GM23338 (cell line): ENCODE results near the gene SLC29A1. TPM values are rescaled to one million over a fixed set of nuclear protein-coding genes. Genes with fewer than 3 reads are reported as not detected.
"Not testable (repeated sequence)": the region's sequence is repeated elsewhere in the genome, so short reads cannot be mapped to it uniquely, and the experiment has no call there.

Experiments
- ATAC-seq: fragments of 200-7000 bp; cut with Tn5 transposase; 3 replicates; pipeline ENCODE4 v1.9.1; 2020
- DNase-seq: peaks from one replicate; pipeline ENCODE4 v3.0.0-alpha.2; 2015; ENCODE audit warnings: low spot score
- H2AFZ ChIP-seq: fragments of 200-600 bp; sonication (generic); 2 replicates; pipeline ENCODE4 v1.8.0; 2016; ENCODE audit warnings: antibody characterized with exemption, mild to moderate bottlenecking, moderate library complexity
- H3F3A ChIP-seq: fragments of 200-600 bp; sonication (generic); replicated peaks from 2 replicates; pipeline ENCODE4 v1.8.0; 2017; ENCODE audit warnings: antibody characterized with exemption, mixed run types, low read depth
- H3K27ac ChIP-seq: fragments of 200-600 bp; sonication (generic); 2 replicates; pipeline ENCODE4 v1.6.1; 2016; ENCODE audit warnings: low read depth
- H3K27me3 ChIP-seq: fragments of 200-600 bp; sonication (generic); 2 replicates; pipeline ENCODE4 v1.8.0; 2016; ENCODE audit warnings: mild to moderate bottlenecking, mixed run types, moderate library complexity; ENCODE audit not compliant: insufficient read depth
- H3K36me3 ChIP-seq: fragments of 200-600 bp; sonication (generic); 2 replicates; pipeline ENCODE4 v1.8.0; 2016; ENCODE audit warnings: mild to moderate bottlenecking; ENCODE audit not compliant: insufficient read depth
- H3K4me1 ChIP-seq: fragments of 200-600 bp; sonication (generic); 2 replicates; pipeline ENCODE4 v1.8.0; 2016; ENCODE audit warnings: mild to moderate bottlenecking, moderate library complexity; ENCODE audit not compliant: insufficient read depth
- H3K4me2 ChIP-seq: fragments of 200-600 bp; sonication (generic); 2 replicates; pipeline ENCODE4 v1.7.1; 2017; ENCODE audit warnings: mixed run types
- H3K4me3 ChIP-seq: fragments of 200-600 bp; sonication (generic); 2 replicates; pipeline ENCODE4 v1.6.1; 2016; ENCODE audit warnings: mixed run types
- H3K79me2 ChIP-seq: fragments of 200-600 bp; sonication (generic); replicated peaks from 2 replicates; pipeline ENCODE4 v1.8.0; 2017; ENCODE audit warnings: mild to moderate bottlenecking; ENCODE audit not compliant: insufficient read depth
- H3K9me2 ChIP-seq: fragments of 200-600 bp; sonication (generic); 2 replicates; pipeline ENCODE4 v1.8.0; 2017; ENCODE audit not compliant: insufficient read depth
- H4K20me1 ChIP-seq: fragments of 200-600 bp; sonication (generic); replicated peaks from 2 replicates; pipeline ENCODE4 v1.8.0; 2017; ENCODE audit warnings: mild to moderate bottlenecking; ENCODE audit not compliant: insufficient read depth
- H3K27ac Mint-ChIP-seq: 2 replicates; pipeline ENCODE4 v1.8.0; 2020; ENCODE audit warnings: inconsistent platforms, mild to moderate bottlenecking, moderate library complexity, mixed read lengths
- H3K27me3 Mint-ChIP-seq: 3 replicates; pipeline ENCODE4 v1.8.0; 2022; ENCODE audit warnings: low read depth, mild to moderate bottlenecking, moderate library complexity, mixed read lengths, inconsistent platforms; ENCODE audit not compliant: insufficient read depth, poor library complexity
- H3K36me3 Mint-ChIP-seq: 3 replicates; pipeline ENCODE4 v1.8.0; 2021; ENCODE audit warnings: low read depth, mild to moderate bottlenecking, inconsistent platforms, moderate library complexity, mixed read lengths
- H3K4me1 Mint-ChIP-seq: 3 replicates; pipeline ENCODE4 v1.8.0; 2020; ENCODE audit warnings: mild to moderate bottlenecking, inconsistent platforms, mixed read lengths
- H3K4me3 Mint-ChIP-seq: 3 replicates; pipeline ENCODE4 v1.8.0; 2021; ENCODE audit warnings: moderate library complexity, mild to moderate bottlenecking, inconsistent platforms, mixed read lengths
- H3K9me3 Mint-ChIP-seq: 3 replicates; pipeline ENCODE4 v1.8.0; 2020; ENCODE audit warnings: moderate library complexity, mild to moderate bottlenecking, inconsistent platforms, mixed read lengths
- CREB1 ChIP-seq: fragments of 250-450 bp; sonication (Bioruptor Pico); IDR thresholded peaks from 2 replicates; pipeline ENCODE4 v1.5.0; 2020; ENCODE audit warnings: low read depth, mild to moderate bottlenecking, moderate library complexity
- CTCF ChIP-seq, 2 experiments: fragments of 200-600 bp in 1 of 2; sonication (generic) in 1 of 2; conservative IDR thresholded peaks; 2 replicates each; pipeline versions ENCODE4 v1.5.1 to v1.6.1; 2016 to 2017; ENCODE audit warnings: antibody characterized with exemption in 2 of 2, low read depth in 2 of 2, mild to moderate bottlenecking in 2 of 2, moderate library complexity in 1 of 2
- EZH2phosphoT487 ChIP-seq: fragments of 200-600 bp; sonication (generic); IDR thresholded peaks from one replicate; pipeline ENCODE4 v1.8.1; 2018; ENCODE audit warnings: antibody characterized with exemption; ENCODE audit not compliant: unreplicated experiment
- STAT1 ChIP-seq: IDR thresholded peaks from one replicate; pipeline ENCODE4 v1.6.1; 2016; ENCODE audit warnings: antibody characterized with exemption; ENCODE audit not compliant: unreplicated experiment
- polyA plus RNA-seq: library from polyadenylated mRNA; unstranded; fragments of >200 nt; fragmentation: Nextera tagmentation; extraction: Ambion mirVana; gene quantifications from 2 replicates; pipeline ENCODE4 v1.2.1, GENCODE V29; 2016
- total RNA-seq: library from RNA; depleted of rRNA; stranded (reverse); fragments of >200 nt; shearing (Covaris generic); gene quantifications from 2 replicates; pipeline ENCODE4 v1.2.3, GENCODE V29; 2014
- TF ChIP-seq, protein P1 (sequence below): IDR thresholded peaks from one replicate; pipeline ENCODE4 v1.6.1; 2018; ENCODE audit warnings: antibody characterized with exemption; ENCODE audit not compliant: unreplicated experiment
- TF ChIP-seq, protein P2 (sequence below): IDR thresholded peaks from 2 replicates; pipeline ENCODE4 v1.6.1; 2016; ENCODE audit warnings: antibody characterized with exemption

SLC29A1 gene
- total and polyA plus RNA-seq, 2 experiments from 2014 or later, result 73.1 to 169 TPM

DNA sequence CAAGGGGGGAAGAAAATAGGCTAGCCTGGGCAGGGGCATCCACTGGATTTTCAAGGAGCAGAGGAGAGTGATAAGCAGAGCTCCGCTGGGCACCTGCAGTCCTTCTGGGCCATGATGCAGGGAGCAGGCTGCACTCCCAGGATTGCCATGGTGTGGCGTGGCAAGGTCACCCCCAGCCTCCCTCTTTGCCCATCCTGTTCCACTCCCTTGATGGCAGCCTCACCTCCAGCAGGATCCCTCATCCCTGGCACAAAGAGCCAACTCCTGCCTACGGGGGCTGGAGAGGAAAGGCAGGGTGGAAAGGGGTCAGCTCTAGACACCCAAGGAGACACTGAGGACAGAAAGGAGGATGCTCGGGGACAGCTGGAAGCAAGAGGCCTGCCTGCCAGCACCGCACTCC, 29.1 kb upstream of the SLC29A1 start:
- H3K4me2 ChIP-seq, result no peak overlapping the region
- 0 out of 2 replicates have a peak, but pooled peaks cover 7% of the 10 kb centered on the region for H3K4me1 ChIP-seq
- no peak for TF ChIP-seq CREB1 (CRISPR knock-in tag)
- TF ChIP-seq STAT1, result no peak
- TF ChIP-seq, protein P1, sequence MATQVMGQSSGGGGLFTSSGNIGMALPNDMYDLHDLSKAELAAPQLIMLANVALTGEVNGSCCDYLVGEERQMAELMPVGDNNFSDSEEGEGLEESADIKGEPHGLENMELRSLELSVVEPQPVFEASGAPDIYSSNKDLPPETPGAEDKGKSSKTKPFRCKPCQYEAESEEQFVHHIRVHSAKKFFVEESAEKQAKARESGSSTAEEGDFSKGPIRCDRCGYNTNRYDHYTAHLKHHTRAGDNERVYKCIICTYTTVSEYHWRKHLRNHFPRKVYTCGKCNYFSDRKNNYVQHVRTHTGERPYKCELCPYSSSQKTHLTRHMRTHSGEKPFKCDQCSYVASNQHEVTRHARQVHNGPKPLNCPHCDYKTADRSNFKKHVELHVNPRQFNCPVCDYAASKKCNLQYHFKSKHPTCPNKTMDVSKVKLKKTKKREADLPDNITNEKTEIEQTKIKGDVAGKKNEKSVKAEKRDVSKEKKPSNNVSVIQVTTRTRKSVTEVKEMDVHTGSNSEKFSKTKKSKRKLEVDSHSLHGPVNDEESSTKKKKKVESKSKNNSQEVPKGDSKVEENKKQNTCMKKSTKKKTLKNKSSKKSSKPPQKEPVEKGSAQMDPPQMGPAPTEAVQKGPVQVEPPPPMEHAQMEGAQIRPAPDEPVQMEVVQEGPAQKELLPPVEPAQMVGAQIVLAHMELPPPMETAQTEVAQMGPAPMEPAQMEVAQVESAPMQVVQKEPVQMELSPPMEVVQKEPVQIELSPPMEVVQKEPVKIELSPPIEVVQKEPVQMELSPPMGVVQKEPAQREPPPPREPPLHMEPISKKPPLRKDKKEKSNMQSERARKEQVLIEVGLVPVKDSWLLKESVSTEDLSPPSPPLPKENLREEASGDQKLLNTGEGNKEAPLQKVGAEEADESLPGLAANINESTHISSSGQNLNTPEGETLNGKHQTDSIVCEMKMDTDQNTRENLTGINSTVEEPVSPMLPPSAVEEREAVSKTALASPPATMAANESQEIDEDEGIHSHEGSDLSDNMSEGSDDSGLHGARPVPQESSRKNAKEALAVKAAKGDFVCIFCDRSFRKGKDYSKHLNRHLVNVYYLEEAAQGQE, result no peak
- no peak for TF ChIP-seq CTCF (conservative IDR thresholded peaks at IDR 0.05; ENCODE audit: low read depth in 2 of 2)
- no peak for TF ChIP-seq EZH2phosphoT487
- TF ChIP-seq, protein P2, sequence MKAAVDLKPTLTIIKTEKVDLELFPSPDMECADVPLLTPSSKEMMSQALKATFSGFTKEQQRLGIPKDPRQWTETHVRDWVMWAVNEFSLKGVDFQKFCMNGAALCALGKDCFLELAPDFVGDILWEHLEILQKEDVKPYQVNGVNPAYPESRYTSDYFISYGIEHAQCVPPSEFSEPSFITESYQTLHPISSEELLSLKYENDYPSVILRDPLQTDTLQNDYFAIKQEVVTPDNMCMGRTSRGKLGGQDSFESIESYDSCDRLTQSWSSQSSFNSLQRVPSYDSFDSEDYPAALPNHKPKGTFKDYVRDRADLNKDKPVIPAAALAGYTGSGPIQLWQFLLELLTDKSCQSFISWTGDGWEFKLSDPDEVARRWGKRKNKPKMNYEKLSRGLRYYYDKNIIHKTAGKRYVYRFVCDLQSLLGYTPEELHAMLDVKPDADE, result no peak
- no peak for ATAC-seq
- Mint-ChIP-seq H3K36me3 (no peaks in the 10 kb centered on the region), H3K9me3 (no peaks in the 10 kb centered on the region), H3K4me1 (peaks cover 11% of the 10 kb centered on the region), H3K27me3 (peaks cover 15% of the 10 kb centered on the region), H3K4me3 (no peak overlapping the region; the same call in 2 of the 3 replicates), H3K27ac (no peak overlapping the region)
- no peak for DNase-seq
- no peak overlapping the region for H2AFZ ChIP-seq
- 0 out of 2 replicates have a peak, but pooled peaks cover 5% of the 10 kb centered on the region for H3F3A ChIP-seq
- no peaks in the 10 kb centered on the region for H3K79me2 ChIP-seq
- no peaks in the 10 kb centered on the region for H4K20me1 ChIP-seq
- H3K27ac ChIP-seq, result no peak overlapping the region; the same call in 1 of the 2 replicates
- H3K4me3 ChIP-seq, result no peak overlapping the region
- no peaks in the 10 kb centered on the region for H3K36me3 ChIP-seq
- H3K9me2 ChIP-seq, result no peaks in the 10 kb centered on the region
- no peaks in the 10 kb centered on the region for H3K27me3 ChIP-seq

- H3K9me3 Mint-ChIP-seq, H3K36me3 Mint-ChIP-seq: not testable (repeated sequence)
- peaks cover 14% of the 10 kb centered on the region for H3K27me3 Mint-ChIP-seq
Observed at GRCh38 chr6:44196351-44196750, 27.0 kb upstream of the SLC29A1 start.

More at GRCh38 chr6:44196351-44196750, 27.0 kb upstream of the SLC29A1 start:
- H3K27ac ChIP-seq, H3K79me2 ChIP-seq, H3K4me3 Mint-ChIP-seq, H3K27ac Mint-ChIP-seq, H3K4me2 ChIP-seq, H3K36me3 ChIP-seq, H3K4me3 ChIP-seq, H3K9me2 ChIP-seq, H2AFZ ChIP-seq, ATAC-seq, H3F3A ChIP-seq, DNase-seq, H4K20me1 ChIP-seq, H3K27me3 ChIP-seq: not testable (repeated sequence)
- H3K4me1 ChIP-seq, result peaks cover 17% of the 10 kb centered on the region
- peaks cover 20% of the 10 kb centered on the region for H3K4me1 Mint-ChIP-seq
